MCF 10A (cell line): Measurements from ENCODE around the gene RAMP3. TPM values are rescaled to one million over a fixed set of nuclear protein-coding genes. Genes with fewer than 3 reads are reported as not detected.

Source experiments
- BruUV-seq: library from RNA; stranded (reverse); fragments of 400-500 nt; replicated peaks from 2 replicates; lab custom pipeline; 2021; lab: Mats Ljungman, UMichigan
- CTCF ChIA-PET: fragments of 300-600 bp; sonication (Branson Sonifier 250); formaldehyde crosslinking; extraction: SDS; loops from one replicate; lab custom pipeline; 2021; ENCODE audit warnings: antibody characterized with exemption, inconsistent platforms; lab: Yijun Ruan, JAX
- POLR2A ChIA-PET: fragments of 300-600, 350-650 bp; sonication (Branson Sonifier 250); formaldehyde crosslinking; extraction: SDS; loops from one replicate; lab custom pipeline; 2020; ENCODE audit warnings: antibody characterized with exemption, inconsistent platforms; lab: Yijun Ruan, JAX
- DNase-seq: peaks from one replicate; pipeline ENCODE4 v3.0.0-alpha.2; 2018; ENCODE audit not compliant: unreplicated experiment
- H3K27ac Mint-ChIP-seq: one replicate; pipeline ENCODE4 v1.8.0; 2022; ENCODE audit warnings: mild to moderate bottlenecking, low read depth, mixed read lengths; ENCODE audit not compliant: unreplicated experiment
- H3K27me3 Mint-ChIP-seq: one replicate; pipeline ENCODE4 v1.8.0; 2022; ENCODE audit warnings: mixed read lengths; ENCODE audit not compliant: insufficient read depth, unreplicated experiment
- H3K36me3 Mint-ChIP-seq: one replicate; pipeline ENCODE4 v1.8.0; 2022; ENCODE audit warnings: mild to moderate bottlenecking, moderate library complexity, mixed read lengths; ENCODE audit not compliant: insufficient read depth, unreplicated experiment
- H3K4me1 Mint-ChIP-seq: one replicate; pipeline ENCODE4 v1.8.0; 2022; ENCODE audit warnings: mixed read lengths; ENCODE audit not compliant: insufficient read depth, unreplicated experiment
- H3K4me3 Mint-ChIP-seq: one replicate; pipeline ENCODE4 v1.8.0; 2022; ENCODE audit warnings: mild to moderate bottlenecking, moderate library complexity, mixed read lengths; ENCODE audit not compliant: unreplicated experiment
- H3K9me3 Mint-ChIP-seq: one replicate; pipeline ENCODE4 v1.8.0; 2022; ENCODE audit warnings: mixed read lengths; ENCODE audit not compliant: unreplicated experiment
- CTCF ChIP-seq: fragments of 200-600 bp; IDR thresholded peaks from one replicate; pipeline ENCODE4 v1.8.0; 2022; ENCODE audit warnings: antibody characterized with exemption, mild to moderate bottlenecking; ENCODE audit not compliant: unreplicated experiment
- intact Hi-C: fragments of 100-400 bp; cut with micrococcal nuclease; formaldehyde crosslinking; loops from 2 replicates; pipeline ENCODE4 v1.14.1; 2022
- total RNA-seq: library from RNA; stranded (reverse); gene quantifications from 2 replicates; pipeline ENCODE4 v1.2.3, GENCODE V29; 2022

RAMP3 gene
- total RNA-seq, 1 experiment from 2014 or later: not detected

GRCh38 chr7:45230611-45231165 is 73.1 kb downstream of the RAMP3 start:
- Mint-ChIP-seq H3K4me3 (no peak overlapping the region), H3K4me1 (no peaks in the 10 kb centered on the region), H3K9me3 (no peaks in the 10 kb centered on the region), H3K27ac (no peak overlapping the region), H3K27me3 (peaks cover 100% of the 10 kb centered on the region), H3K36me3 (no peaks in the 10 kb centered on the region)
- CTCF ChIA-PET: interaction anchor here (0.6 kb wide), 1 partner anchor 88 kb away, joined by 3 read pairs; no protein-coding TSS in a partner anchor
- intact Hi-C loops: no loop called here
- TF ChIP-seq CTCF: no peak
- no peak for DNase-seq
- no TSS peak for BruUV-seq
- POLR2A ChIA-PET: interaction anchor here (0.6 kb wide), 1 partner anchor 25 kb away, joined by 3 read pairs; no protein-coding TSS in a partner anchor

- Mint-ChIP-seq H3K9me3 (no peaks in the 10 kb centered on the region), H3K27me3 (peaks cover 87% of the 10 kb centered on the region), H3K36me3 (no peaks in the 10 kb centered on the region), H3K4me3 (no peak overlapping the region), H3K4me1 (no peaks in the 10 kb centered on the region), H3K27ac (no peak overlapping the region)
- no TSS peak for BruUV-seq
- ChIA-PET CTCF (interaction anchor here (1.0 to 1.5 kb wide), 2 partner anchors 24 to 26 kb away, joined by 3 read pairs; no protein-coding TSS in a partner anchor), POLR2A (no interaction called here)
- no peak for TF ChIP-seq CTCF
- intact Hi-C loops: no loop called here
- no peak for DNase-seq
Measured at GRCh38 chr7:45233249-45233775, 75.7 kb downstream of the RAMP3 start.

Other genes starting within 250 kb of the RAMP3 start
- 0.14 and 0.15 TPM in 2 replicates for gene MYO1G, start 178.8 kb upstream of the RAMP3 start, total RNA-seq
- 35.1 and 36.2 TPM in 2 replicates for gene CCM2, start 157.6 kb upstream of the RAMP3 start, total RNA-seq
- gene NACAD, start 68.8 kb upstream of the RAMP3 start, total RNA-seq: not detected in 2 replicates
- gene TBRG4, start 46.1 kb upstream of the RAMP3 start, total RNA-seq: 77.2 and 85.7 TPM in 2 replicates